ENCODE data around the gene BIN1. TPM values are rescaled to one million over a fixed set of nuclear protein-coding genes. Genes with fewer than 3 reads are reported as not detected.

The BIN1 gene
- total and polyA plus RNA-seq, 2 donors (not counting 1 experiment from before 2014, with no cell fraction given): 90.6 to 92.3 TPM

GRCh38 chr2:127080226-127080937, 26.6 kb downstream of the BIN1 start:
- peak overlapping the region; percentile 92 for H3K4me3 Mint-ChIP-seq
- TF ChIP-seq EZH2 (IDR thresholded peaks at IDR 0.05; ENCODE audit: borderline replicate concordance, insufficient read depth, low read depth, low read length, poor library complexity, severe bottlenecking) (no peak), CTCF (IDR thresholded peaks at IDR 0.05) (no peak)
- peak overlapping the region; percentile 99 for H3K27ac Mint-ChIP-seq
- no peaks in the 10 kb centered on the region for H3K27me3 ChIP-seq (replicated peaks in 1 of 4; ENCODE audit: control extremely low read depth in 1 of 4, control insufficient read depth in 3 of 4, insufficient read depth in 4 of 4, low read length in 3 of 4)
- DNase-seq (peak; percentile 73), ATAC-seq (ENCODE audit: low read depth) (peak; percentile 48)
- peaks cover 87% of the 10 kb centered on the region for H3K4me1 Mint-ChIP-seq
- ChIA-PET CTCF (interaction anchor here (1.1 to 5.5 kb wide), 6 partner anchors 12 to 399 kb away, joined by 3 to 42 read pairs (median 5); partner anchors contain the start of gene BIN1), POLR2A (interaction anchor here (0.6 to 1.8 kb wide), 3 partner anchors 10 to 154 kb away, joined by 3 to 8 read pairs (median 7); partner anchors contain the start of gene BIN1)
- H3K4me1 ChIP-seq (ENCODE audit: control insufficient read depth in 2 of 2, insufficient read depth in 2 of 2, low read length in 2 of 2): peaks cover 61 to 86% of the 10 kb centered on the region in 2 donors
- no peaks in the 10 kb centered on the region for H3K9me3 ChIP-seq (ENCODE audit: control extremely low read depth in 1 of 3, control insufficient read depth in 2 of 3, insufficient read depth in 1 of 3, low read length in 2 of 3)
- H3K9ac ChIP-seq (ENCODE audit: low read length): peak overlapping the region; percentile 77
- peak overlapping the region in 4 of 5 experiments; percentile 65 to 88 (median 82) for H3K4me3 ChIP-seq (ENCODE audit: control extremely low read depth in 1 of 5, extremely low read depth in 1 of 5, insufficient read depth in 1 of 5, low read depth in 2 of 5, low read length in 4 of 5)
- peak overlapping the region; percentile 90 for H3K4me2 ChIP-seq (replicated peaks; ENCODE audit: low read depth, low read length, poor library complexity, severe bottlenecking)
- WGBS (ENCODE audit: insufficient coverage): 57% methylated on average over 7 of the region's 14 CpGs
- H3K27me3 Mint-ChIP-seq: no peaks in the 10 kb centered on the region
- H3K27ac ChIP-seq (ENCODE audit: low read length in 2 of 2): peak overlapping the region; percentile 96 to 98
- peak overlapping the region; percentile 66 for H2AFZ ChIP-seq (ENCODE audit: insufficient read depth, low read depth, low read length, poor library complexity, severe bottlenecking)
- intact Hi-C loops (cut with micrococcal nuclease): loop anchor here (2.0 to 10.0 kb wide), 5 partner anchors 48 to 944 kb away; partner anchors contain the start of genes ERCC3, MAP3K2, SAP130 and SFT2D3
- H3K36me3 ChIP-seq (replicated peaks in 1 of 2; ENCODE audit: control extremely low read depth in 1 of 2, control insufficient read depth in 1 of 2, extremely low read depth in 1 of 2, insufficient read depth in 2 of 2, low read length in 1 of 2): peaks cover 0 to 19% of the 10 kb centered on the region in 2 experiments
- peaks cover 84% of the 10 kb centered on the region for H3K79me2 ChIP-seq (ENCODE audit: control insufficient read depth, insufficient read depth, low read length)
- no peaks in the 10 kb centered on the region for H3K9me3 Mint-ChIP-seq (ENCODE audit: insufficient read depth)
- H4K20me1 ChIP-seq (ENCODE audit: control insufficient read depth, insufficient read depth, low read length, poor library complexity, severe bottlenecking): peaks cover 47% of the 10 kb centered on the region
